SK-N-DZ (cell line): ENCODE data around the gene SH3TC1.

Source experiments
- DNase-seq: peaks from one replicate; pipeline ENCODE4 v3.0.0-alpha.2; 2015; ENCODE audit warnings: low spot score

The SH3TC1 gene

DNA sequence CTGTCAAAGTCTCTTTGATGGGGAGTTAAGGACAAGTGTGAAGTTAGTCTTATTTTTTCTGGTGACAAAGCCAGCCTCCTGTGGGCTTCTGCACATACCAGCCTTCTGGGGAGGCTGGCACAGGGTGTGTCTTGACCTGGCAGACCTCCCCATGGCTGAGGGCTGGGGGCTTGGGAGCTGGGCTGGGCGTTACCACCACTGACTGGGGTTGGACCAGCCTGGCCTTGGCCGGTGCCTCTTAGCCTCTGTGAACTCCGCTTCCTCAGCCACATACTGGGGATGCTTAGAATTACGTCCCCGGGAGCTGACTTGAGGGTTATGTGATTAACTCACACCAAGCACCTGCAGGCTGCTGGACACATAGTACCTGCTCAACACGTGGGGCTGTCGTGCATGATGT lies 14.0 kb downstream of the SH3TC1 start:
- DNase-seq, result no peak

DNA sequence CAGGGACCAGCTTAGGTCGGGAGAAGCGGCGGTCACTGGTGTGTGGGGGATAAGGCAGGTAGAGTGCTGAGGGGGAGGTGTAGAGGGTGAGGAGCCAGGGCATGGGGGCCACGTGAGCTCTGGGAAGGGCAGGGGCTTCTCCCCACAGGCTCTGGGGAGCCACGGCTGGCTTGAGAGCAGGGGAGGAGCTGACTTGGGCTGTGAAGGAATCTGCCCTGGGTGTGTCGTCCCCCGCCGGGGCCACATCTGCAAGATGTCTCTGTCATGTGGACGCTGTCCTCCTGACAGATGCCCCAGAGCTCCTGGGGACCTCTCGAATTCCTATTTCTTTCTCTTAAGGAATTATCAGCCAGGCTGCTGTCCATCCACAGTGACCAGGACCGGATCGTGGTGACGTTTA lies 15.0 kb downstream of the SH3TC1 start:
- DNase-seq, result no peak

DNA sequence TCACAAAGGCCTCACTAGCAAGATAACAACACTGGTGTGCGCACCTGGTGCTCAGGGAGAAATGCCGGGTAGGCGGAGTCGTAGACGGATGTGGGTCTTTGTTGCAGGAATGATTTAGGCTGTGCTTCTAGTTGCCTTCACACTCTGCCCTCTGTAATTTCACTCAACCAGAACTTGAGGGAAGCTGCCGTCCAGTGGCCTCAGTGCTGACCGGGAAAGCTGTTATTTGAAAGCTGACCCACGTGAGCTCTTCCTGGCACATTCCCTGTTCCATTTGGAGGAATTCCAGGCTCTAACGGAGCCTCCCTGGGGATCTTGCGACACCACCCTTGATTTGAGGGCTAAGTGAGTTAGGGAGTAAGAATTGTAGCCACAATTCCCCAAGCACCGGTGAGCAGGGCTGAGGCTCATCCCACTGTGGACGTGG lies 15.9 kb downstream of the SH3TC1 start:
- DNase-seq, result no peak

DNA sequence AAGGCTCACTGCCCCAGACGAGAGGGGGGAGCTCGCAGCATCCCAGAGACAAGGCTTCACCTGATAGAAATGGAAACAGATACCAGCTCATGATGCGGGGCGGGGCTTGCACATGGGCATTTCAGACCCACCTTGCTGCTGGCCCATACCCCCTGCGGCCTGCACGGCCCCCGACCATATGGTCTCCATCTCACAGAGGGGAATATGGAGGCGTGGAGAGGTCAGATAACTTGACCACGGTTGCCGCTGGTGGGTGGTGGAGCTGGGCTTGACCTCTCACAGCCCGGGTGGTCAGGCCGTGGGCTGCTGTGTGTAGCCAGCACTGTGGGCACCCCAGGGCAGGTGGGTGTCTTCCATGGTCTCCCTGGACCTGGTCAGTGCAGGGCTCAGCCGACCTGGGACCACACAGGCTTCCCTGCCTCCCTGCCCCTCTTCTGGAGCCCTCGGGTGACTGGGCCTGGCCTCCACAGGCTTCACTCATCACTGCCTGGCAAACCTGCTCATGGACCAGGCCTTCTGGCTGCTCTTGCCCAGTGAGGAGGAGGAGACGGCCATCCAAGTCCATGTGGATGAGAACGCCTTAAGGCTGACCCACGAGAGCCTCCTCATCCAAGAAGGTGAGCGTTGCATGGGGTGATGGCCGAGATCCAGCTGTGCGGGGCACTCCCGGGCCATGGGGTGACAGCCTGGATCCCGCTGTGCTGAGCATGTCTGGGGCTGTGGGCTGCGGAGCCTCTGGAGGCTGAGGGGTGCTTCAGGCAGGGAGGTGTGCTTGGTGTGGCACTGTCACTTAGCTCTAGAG lies 16.8 kb downstream of the SH3TC1 start:
- DNase-seq, result no peak

DNA sequence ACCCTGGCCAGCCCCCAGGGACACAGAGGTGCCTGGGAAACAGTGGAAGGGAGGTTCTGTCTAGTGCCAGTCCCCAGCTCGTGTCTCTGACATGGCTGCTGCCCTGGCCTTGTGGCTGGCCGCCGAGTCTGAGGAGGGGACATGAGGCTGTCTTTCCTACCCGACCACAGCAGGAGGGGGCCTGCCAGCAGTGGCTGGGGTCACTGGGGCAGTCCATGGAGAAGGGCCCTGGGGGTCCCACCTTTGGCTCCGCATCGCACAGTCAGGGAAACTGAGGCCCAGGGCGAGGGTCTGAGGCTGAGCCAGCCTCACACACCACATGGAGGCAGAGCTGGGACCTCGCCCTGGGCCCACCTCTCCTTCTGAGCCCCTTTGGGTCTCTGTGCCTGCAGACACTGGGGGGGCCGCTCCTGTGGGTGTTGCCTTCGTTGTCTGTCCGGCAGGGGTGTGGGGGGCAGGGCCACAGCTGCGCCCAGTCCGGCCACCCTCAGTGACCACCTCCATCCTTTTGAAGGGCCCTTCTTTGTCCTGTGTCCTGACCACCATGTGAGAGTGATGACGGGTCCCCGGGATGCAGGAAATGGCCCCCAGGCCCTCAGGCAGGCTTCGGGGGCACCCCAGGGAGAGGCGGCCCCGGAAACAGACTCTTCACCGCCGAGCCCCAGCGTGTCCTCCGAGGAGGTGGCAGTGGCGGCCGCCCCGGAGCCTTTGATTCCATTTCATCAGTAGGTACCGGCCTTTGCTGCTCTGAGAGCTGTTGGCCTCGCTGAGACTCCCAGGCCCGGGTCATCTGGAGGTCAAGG lies 17.6 kb downstream of the SH3TC1 start:
- DNase-seq, result no peak

DNA sequence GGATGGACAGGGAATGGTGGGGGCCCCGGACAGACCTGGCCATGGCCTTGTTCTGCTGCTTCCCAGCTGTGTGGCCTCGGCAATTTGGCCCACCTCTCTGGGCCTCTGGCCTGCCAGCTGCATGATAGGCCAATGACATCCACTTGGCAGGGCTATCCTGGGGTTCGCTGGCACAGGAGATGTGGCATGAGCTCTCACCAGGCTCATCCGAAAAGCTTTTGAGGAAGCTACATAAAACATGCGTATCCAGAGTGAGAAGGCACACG lies 18.1 kb downstream of the SH3TC1 start:
- no peak for DNase-seq

DNA sequence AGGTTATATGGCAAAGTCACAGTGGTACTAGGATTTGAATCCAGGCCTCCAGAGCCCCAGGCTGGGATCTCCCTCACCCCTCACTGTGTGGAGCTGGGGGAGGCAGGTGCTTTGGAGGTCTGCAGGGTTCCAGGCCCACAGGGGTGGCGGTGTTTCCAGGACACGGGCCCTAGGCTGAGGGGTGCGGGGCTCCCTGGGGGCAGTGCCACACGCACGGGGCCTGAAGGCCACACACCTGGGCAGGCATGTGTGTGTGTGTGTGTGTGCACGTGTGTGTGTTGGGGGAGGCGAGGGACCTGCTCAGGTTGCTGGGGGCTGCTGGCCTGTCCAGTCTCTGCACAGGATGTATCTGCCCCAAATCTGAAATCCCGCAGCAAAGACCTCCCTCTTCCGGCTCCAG lies 18.8 kb downstream of the SH3TC1 start:
- DNase-seq, result no peak

DNA sequence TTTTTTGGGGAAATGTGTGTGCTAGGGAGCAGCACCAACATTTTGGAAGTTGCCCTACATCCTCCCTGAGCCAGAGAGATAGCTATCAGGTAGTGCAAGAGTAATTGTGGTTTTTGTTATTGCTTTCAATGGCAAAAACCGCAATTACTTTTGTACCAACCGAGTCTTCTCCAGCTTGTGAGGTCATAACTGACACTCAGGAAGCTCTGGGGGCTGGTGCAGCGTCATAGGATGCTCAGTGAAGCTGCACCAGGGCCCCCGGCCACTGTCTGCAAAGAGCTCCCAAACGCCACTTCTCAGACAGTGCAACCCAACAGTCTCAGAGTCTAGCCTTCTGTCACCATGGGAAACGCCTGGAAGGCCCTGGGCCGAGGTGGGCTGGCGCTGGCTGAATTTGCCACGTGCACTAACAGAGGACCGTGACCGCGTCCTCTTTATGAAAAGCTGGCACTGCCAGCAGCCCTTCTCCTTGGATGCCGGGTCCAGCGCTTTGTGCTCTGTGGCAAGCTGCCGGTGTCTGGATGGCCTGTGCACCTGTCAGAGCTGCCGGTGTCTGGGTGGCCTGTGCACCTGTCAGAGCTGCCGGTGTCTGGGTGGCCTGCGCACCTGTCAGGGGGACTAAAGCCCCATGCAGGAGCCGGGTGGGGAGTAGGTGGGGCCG lies 19.4 kb downstream of the SH3TC1 start:
- no peak for DNase-seq

DNA sequence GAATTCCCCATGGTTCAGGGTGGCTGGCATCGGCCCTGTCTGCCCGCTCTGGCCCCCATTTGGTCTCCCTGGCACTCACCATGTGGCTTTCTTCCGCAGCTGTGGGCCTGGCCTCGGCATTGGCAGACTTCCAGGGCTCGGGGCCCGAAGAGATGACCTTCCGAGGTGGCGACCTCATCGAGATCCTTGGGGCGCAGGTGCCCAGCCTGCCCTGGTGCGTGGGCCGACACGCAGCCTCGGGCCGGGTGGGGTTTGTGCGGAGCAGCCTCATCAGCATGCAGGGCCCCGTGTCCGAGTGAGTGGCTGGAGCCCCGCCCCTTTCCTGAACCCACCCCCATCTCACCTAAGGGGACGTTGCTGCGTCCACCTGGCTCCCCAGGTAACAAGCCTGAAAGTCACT lies 20.1 kb downstream of the SH3TC1 start:
- no peak for DNase-seq

DNA sequence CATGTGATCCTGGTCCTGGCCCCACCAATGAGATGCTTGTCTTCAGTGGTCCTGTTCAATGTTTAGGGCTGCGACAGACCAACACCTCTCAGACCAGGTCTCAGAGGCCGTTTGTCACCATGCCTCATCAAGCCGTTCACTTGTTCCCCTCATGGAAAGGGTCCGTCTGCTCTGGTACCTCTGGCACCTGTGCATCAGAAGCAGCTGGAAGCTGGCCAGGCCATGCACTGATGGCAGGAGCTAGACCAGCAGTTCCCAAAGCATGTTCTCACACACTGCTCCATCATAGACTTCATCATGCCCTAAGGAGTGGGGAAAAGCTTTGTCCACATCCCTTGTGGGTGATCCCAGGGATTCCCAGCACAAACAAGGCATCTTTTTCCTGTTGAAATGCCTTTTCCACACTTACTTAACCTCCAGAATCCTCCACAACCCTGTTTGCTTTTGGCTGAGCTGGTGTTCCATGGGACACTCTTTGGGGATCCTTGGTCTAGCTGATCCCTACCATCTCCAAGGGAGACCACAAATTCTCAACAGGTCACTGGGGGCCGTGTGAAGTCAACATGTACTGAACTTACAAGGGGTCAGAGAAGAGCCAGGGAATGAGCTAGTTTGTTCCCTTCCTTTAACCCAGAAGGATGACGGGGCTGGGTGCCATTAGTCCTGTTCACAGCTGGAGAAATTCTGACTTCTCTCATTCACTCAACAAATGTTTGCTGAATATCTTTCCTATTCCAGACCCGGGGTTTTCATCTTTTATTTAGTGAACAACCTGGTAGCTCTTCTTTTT lies 21.8 kb downstream of the SH3TC1 start:
- DNase-seq, result no peak

DNA sequence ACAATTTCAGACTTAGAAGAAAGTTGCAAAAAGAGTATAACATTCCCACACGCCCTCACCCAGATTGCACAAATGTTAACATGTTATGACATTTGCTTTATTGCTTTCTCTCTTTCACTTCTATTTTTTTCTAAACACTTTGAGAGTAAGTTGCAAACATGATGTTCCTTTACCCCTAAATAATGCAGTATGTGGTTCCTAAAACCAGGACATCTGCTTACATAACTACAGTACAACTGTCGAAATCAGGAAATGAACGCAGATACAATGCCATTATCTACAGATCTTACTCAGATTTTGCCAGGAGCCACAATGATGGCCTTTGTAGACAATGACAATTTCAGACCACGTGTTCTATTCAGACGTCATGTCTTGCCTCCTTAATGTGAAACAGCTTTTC lies 22.4 kb downstream of the SH3TC1 start:
- no peak for DNase-seq

DNA sequence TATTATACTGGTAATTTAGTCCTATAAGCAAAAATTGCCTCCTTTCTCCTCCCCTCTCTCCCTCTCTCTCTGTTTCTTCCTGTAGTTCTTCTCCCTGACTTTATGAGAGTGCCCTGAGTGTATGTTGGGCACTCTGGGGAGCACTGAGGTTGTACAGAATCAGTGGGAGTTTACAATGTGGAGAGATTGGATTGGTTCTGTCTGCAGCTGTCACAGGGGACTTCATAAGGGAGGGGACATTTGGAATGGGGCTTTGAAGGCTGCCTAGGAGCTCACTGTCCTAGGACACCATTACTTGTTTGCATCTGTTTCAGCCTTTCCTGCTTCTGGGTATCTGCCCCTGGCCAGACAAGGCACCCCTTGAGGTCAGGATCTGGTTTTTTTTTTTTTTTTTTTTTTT lies 22.9 kb downstream of the SH3TC1 start:
- no peak for DNase-seq

DNA sequence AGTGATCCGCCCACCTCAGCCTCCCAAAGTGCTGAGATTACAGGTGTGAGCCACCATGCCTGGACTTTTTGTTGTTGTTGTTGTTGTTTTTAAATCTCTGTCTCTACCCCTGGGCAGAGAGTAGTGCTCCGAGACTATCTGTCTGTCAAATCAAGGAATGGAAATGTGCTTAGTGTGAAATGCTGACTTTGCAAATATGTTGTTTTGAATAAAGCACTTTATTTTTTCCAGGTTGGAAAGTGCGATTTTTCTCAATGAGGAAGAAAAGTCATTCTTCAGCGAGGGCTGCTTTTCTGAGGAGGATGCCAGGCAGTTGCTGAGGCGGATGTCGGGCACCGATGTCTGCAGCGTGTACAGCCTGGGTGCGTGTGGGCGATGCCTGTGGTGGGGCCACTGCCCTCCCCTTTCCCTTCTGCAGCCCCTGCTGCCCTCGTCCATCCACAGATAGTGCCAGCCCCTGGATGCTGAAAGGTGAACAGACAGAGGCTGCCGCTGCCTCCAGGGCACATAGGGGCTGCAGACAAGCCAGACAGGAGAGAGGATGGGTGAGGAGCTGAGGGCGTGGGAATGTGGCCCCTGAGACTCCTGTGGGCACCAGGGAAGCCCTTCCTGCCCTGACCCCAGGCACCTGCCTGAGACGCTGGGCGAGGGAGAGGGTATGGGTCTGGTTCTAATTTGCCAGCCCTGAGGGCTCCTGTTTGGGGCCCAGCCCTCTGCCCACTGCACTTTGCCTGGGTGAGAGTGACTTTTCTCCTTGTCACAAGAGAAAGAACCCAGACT lies 23.7 kb downstream of the SH3TC1 start:
- DNase-seq, result no peak

DNA sequence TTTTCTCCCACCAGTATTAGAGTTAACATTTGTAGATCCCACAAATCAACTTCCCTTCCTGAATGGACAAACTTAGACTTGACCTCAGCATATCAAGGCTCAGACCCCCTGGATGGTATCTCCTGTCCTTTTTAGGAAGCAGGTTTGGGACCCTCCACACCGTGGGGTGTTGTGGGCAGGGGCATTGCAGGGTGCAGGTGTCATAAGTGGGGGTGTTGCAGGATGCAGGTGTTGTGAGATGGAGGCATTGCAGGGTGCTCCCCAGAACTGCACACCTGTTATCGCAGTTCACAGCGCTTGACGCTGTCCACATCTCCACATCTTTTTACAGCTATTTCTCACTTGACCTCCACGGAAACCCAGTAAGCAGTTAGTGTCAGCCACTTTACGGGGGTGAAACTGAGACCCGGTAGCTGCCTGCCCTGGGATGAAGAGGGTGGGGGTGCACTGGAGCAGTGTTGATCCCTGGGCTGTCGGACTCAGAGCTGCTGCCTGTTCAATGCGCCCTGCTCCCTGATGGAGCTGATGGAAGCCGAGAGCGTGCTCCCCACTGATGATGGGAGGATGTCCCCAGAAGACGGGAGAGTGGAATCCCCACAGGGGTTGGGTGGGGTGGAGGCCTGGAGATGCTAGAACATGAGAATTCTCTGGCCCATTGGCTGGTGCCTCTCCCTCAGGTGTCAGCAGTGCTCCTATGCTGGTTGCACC lies 25.3 kb downstream of the SH3TC1 start:
- no peak for DNase-seq

DNA sequence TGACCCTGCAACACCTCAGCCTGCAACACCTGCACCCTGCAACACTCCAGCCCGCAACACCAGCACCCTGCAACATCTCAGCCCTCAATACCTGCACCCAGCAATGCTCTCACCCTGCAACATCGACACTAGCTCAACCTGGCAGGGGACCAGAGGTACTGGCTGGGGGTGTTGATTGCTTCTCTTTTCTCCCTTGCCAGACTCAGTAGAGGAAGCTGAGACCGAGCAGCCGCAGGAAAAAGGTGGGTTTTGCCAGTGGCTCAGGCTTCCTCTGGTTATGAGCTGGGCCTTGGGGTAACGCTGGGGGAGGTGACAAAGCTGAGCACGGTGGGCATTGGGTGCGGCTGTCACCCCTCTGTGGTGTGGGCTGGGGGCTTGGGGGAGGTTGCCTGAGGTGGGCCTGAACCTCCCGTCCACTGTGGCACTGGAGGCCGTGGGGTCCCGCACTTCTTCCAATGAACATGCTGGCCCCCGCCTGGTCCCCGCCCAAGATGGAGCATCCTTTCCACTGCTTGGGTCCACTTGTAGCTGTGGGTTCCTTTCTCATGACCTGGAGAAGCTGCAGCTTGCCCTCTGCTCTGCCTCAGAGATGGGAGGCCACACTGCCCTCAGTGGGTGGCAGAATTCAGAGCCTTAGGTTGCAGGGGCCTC lies 26.0 kb downstream of the SH3TC1 start:
- no peak for DNase-seq

DNA sequence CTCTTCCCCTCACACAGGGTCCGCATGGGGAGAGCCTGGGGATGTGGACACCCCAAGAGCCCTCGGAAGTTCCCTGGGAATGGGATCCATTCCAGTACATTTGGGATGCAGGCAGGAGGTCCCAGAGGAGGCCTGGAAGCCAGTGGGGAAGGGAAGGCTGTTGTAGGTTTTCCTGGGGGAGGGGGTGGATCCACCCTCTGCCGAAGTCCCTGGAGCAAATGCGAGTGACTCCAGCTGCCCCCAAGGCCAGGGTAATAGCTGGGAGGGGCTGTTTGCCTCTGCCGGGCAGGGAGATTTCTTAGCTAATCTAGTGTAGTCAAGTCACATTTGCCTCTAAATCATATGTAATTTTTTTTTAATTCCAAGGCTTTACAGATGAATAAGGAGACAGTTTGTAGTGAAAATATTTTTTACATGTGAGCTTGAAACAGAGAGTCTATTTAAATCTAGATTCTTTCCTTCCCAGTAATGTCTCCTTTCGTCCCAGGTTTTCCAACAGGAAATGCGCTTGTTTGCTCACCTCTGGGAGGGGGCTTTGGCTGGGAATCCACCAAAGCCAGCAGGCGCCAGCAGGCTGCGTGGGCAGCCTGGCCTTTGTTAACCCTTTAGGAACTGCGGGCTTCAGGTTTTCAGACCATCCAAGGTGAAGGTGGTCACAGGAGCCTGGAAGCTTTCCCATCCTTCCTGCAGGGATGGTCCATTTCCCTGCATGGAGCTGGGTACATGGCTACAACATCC lies 26.8 kb downstream of the SH3TC1 start:
- DNase-seq, result no peak

DNA sequence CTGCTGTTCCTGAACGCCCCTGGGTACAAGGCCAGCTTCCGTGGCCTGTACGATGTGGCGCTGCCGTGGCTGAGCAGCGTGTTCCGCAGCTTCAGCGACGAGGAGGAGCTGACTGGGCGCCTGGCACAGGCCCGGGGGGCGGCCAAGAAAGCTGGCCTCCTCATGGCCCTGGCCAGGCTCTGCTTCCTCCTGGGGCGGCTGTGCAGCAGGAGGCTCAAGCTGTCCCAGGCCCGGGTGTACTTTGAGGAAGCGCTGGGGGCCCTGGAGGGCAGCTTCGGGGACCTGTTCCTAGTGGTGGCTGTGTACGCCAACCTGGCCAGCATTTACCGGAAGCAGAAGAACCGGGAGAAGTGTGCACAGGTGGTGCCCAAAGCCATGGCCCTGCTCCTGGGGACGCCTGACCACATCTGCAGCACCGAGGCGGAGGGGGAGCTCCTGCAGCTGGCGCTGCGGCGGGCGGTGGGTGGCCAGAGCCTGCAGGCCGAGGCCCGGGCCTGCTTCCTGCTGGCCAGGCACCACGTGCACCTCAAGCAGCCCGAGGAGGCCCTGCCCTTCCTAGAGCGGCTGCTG lies 28.2 kb downstream of the SH3TC1 start:
- DNase-seq, result no peak

DNA sequence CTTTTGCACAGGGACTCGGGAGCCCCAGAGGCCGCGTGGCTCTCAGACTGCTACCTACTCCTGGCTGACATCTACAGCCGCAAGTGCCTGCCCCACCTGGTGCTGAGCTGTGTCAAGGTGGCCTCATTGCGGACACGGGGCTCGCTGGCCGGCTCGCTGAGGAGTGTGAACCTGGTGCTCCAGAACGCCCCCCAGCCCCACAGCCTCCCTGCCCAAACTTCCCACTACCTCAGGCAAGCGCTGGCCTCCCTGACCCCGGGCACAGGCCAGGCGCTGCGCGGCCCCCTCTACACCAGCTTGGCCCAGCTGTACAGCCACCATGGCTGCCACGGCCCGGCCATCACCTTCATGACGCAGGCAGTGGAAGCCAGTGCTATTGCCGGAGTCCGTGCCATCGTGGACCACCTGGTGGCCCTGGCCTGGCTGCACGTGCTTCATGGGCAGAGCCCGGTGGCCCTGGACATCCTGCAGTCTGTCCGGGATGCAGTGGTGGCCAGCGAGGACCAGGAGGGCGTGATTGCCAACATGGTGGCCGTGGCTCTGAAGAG lies 28.8 kb downstream of the SH3TC1 start:
- DNase-seq, result no peak
